NCI-H128 (cell line): ENCODE measurements around the gene FGA.

Source experiments
- DNase-seq: peaks from one replicate; lab custom pipeline; 2025; ENCODE audit not compliant: unreplicated experiment; lab: John Stamatoyannopoulos, UW

Gene FGA

DNA sequence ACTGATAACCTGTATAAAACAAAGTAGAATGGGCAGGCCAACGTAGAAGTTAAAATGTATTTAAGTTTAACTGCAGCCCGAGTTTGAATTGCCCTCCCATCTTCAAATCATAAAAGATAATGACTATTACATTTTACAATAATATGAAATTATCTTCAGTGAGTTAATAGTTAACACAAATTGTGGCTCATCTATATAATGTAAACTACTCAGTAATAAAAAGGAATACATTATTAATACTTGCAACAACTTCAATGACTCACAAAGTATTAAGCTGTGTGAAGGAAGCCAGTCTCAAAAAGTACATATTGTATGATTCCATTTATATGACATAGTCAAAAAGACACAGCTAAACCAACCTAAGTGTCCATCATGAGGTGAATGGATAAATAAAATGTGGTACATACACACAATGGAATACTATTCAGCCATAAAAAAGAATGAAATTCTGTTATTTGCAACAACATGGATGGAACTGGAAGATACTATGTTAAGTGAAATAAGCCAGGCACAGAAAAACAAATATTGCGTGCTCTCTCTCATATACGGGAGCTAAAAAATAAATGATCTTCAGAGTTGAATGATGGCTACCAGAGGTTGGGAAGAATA is 48.2 kb downstream of the FGA start:
- DNase-seq, result no peak
